Measurements from ENCODE around the gene CILP. TPM values are rescaled to one million over a fixed set of nuclear protein-coding genes. Genes with fewer than 3 reads are reported as not detected.

CILP gene
- total RNA-seq, 1 donor from 2014 or later: not detected

- Mint-ChIP-seq H3K4me1 (ENCODE audit: unreplicated experiment) (no peaks in the 10 kb centered on the region), H3K4me3 (ENCODE audit: unreplicated experiment) (no peak overlapping the region), H3K27me3 (ENCODE audit: unreplicated experiment) (peaks cover 5% of the 10 kb centered on the region), H3K27ac (ENCODE audit: unreplicated experiment) (no peak overlapping the region), H3K9me3 (ENCODE audit: unreplicated experiment) (no peaks in the 10 kb centered on the region), H3K36me3 (ENCODE audit: low read depth, unreplicated experiment) (no peaks in the 10 kb centered on the region)
- no peak for TF ChIP-seq CTCF (IDR thresholded peaks at IDR 0.05; ENCODE audit: unreplicated experiment)
- DNase-seq (ENCODE audit: low spot score): no peak
Measured at GRCh38 chr15:65222891-65223290, 11.6 kb upstream of the CILP start.

DNA sequence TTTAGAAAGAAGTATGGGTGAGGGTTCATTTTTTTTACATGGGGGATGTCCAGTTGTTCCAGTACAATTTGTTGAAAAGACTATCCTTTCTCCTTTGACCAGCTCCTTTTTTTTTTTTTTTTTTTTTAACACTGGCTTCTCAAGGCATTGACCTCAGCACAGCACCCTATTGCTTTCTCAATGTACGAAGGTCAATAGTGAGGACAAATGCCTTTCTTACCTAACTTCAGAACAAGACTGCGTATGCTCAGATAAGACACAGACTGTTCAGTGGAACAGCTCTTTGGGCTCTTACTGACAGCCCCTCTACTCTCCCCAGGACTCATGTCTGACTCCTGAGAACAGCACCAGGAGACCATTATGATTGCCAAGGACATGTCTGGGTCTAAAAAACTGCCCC, 10.4 kb upstream of the CILP start:
- Mint-ChIP-seq H3K4me1 (ENCODE audit: unreplicated experiment) (no peaks in the 10 kb centered on the region), H3K36me3 (ENCODE audit: low read depth, unreplicated experiment) (no peaks in the 10 kb centered on the region), H3K27me3 (ENCODE audit: unreplicated experiment) (peaks cover 5% of the 10 kb centered on the region), H3K9me3 (ENCODE audit: unreplicated experiment) (no peaks in the 10 kb centered on the region), H3K27ac (ENCODE audit: unreplicated experiment) (no peak overlapping the region), H3K4me3 (ENCODE audit: unreplicated experiment) (no peak overlapping the region)
- DNase-seq (ENCODE audit: low spot score): no peak
- TF ChIP-seq CTCF (IDR thresholded peaks at IDR 0.05; ENCODE audit: unreplicated experiment): no peak

- Mint-ChIP-seq H3K36me3 (ENCODE audit: low read depth, unreplicated experiment) (no peaks in the 10 kb centered on the region), H3K4me3 (ENCODE audit: unreplicated experiment) (no peak overlapping the region), H3K9me3 (ENCODE audit: unreplicated experiment) (no peaks in the 10 kb centered on the region), H3K4me1 (ENCODE audit: unreplicated experiment) (no peaks in the 10 kb centered on the region), H3K27ac (ENCODE audit: unreplicated experiment) (no peak overlapping the region), H3K27me3 (ENCODE audit: unreplicated experiment) (peaks cover 6% of the 10 kb centered on the region)
- DNase-seq (ENCODE audit: low spot score): no peak
- TF ChIP-seq CTCF (IDR thresholded peaks at IDR 0.05; ENCODE audit: unreplicated experiment): no peak
Measured at GRCh38 chr15:65219137-65219536, 7.9 kb upstream of the CILP start.

GRCh38 chr15:65217526-65218482, 6.5 kb upstream of the CILP start:
- no peaks in the 10 kb centered on the region for H3K9me3 Mint-ChIP-seq (ENCODE audit: unreplicated experiment)
- H3K36me3 Mint-ChIP-seq (ENCODE audit: low read depth, unreplicated experiment): no peaks in the 10 kb centered on the region
- H3K4me3 Mint-ChIP-seq (ENCODE audit: unreplicated experiment): no peak overlapping the region
- TF ChIP-seq CTCF (IDR thresholded peaks at IDR 0.05; ENCODE audit: unreplicated experiment): no peak
- peaks cover 4% of the 10 kb centered on the region for H3K27me3 Mint-ChIP-seq (ENCODE audit: unreplicated experiment)
- no peaks in the 10 kb centered on the region for H3K4me1 Mint-ChIP-seq (ENCODE audit: unreplicated experiment)
- H3K27ac Mint-ChIP-seq (ENCODE audit: unreplicated experiment): peak overlapping the region; percentile 48
- no peak for DNase-seq (ENCODE audit: low spot score)

DNA sequence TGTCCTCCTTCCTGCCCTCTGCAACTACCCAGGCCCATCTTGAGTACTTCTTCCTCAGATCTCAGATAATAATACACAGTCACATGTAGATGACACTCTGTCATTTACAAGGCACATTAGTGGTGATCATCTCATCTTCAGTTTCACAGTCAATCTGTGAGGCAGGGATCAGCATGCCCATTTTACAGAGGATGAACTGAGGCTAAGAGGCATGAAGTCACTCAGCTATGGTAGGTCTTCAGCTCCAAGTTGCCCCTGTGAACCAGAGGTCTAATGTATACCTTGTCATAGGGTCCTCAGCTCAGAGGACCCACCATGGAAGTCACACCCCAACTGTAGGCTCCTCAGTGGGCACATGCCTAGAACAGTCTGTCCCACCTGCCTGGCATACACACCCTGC, 4.2 kb upstream of the CILP start:
- H3K4me3 Mint-ChIP-seq (ENCODE audit: unreplicated experiment): no peak overlapping the region
- DNase-seq (ENCODE audit: low spot score): no peak
- no peaks in the 10 kb centered on the region for H3K36me3 Mint-ChIP-seq (ENCODE audit: low read depth, unreplicated experiment)
- no peak for TF ChIP-seq CTCF (IDR thresholded peaks at IDR 0.05; ENCODE audit: unreplicated experiment)
- H3K9me3 Mint-ChIP-seq (ENCODE audit: unreplicated experiment): no peaks in the 10 kb centered on the region
- no peak overlapping the region for H3K27ac Mint-ChIP-seq (ENCODE audit: unreplicated experiment)
- no peaks in the 10 kb centered on the region for H3K4me1 Mint-ChIP-seq (ENCODE audit: unreplicated experiment)
- H3K27me3 Mint-ChIP-seq (ENCODE audit: unreplicated experiment): peaks cover 4% of the 10 kb centered on the region

Data from endothelial cell (in vitro differentiated cells).